HG03575 (cell line): ENCODE measurements around the gene PTPRN.
"Not testable (repeated sequence)": the region's sequence is repeated elsewhere in the genome, so short reads cannot be mapped to it uniquely, and the experiment has no call there.

ENCODE experiments used
- ATAC-seq: cut with Tn5 transposase; IDR thresholded peaks from one replicate; pipeline ENCODE4 v1.9.1; 2021; ENCODE audit not compliant: unreplicated experiment, insufficient number of reproducible peaks, low FRiP score; ENCODE audit errors: extremely low read depth

The PTPRN gene

DNA sequence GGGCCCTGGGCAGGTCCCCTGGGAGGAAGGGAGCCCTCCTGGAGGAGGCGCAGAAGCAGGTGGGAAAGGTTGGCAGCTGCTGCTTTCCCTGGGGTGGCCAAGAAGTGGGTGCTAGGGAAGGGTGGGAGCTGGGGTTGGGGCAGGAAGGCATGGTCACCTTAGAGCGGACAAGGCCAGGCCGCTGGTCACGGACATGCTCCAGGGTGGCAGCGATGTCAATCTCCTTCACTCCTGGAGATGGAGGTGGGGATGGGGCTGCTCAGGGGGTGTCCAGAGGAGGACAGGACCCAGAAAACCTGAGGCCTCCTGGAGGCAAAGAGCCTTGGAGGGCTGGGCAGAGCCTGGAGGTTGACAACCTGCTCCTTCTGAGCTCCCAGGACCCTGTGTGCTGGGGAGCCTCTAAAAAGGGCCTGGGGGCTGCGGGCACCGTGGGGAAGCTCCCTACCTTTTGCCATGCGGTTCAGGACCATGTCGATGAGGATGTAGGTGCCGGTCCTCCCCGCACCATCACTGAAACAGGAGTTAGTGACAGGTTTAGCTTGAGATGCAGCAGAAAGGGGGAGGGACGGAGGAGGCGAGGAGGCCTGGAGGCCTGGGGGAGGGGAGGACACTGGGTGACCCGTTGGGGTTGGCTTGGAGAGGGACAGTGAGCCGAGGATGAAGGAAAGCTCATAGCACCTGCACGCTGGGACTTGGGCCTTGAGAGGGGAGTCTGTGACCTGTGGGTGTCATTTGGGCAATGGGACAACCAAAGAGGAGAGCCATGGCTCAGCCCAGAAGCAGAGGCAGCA, 18.6 kb downstream of the PTPRN start:
- no peak for ATAC-seq

DNA sequence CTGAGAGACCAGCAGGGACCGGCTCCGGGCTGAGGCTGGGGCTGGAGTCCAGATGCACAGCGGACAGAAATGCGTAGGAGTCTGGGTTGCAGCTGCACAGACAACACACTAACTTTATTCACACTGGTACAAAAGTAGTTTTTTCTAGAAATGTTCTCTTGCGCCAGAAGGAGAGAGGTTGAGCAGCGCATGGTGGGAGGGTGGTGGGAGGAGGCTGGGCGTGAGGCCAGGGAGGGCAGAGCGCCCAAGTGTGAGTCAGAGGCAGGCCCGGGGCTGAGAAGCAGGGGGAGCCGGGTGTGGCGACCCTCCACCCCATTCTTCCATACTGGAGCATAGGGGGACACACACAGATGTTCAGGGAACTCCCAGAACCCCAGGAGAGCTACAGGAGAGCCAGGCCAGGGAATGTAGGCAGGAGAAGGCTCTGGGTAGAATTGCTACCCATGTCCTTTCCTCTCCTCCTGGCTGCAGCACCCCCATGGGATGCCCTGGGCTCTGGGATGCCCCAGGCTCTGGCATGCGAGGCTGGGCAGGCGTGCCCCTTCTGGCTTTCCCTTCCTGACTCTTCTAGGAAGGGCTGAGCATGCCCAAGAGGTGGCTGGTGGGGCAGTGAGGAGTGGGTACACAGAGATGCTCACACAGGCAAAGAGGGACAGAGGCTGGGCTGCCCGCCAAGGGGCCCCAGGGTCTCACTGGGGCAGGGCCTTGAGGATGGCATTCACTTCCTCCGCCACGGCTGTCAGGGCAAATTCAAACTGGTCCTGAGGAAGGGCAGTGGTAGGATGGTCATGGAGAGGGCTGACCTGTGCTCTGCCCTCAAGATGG, 19.5 kb downstream of the PTPRN start:
- ATAC-seq = no peak

DNA sequence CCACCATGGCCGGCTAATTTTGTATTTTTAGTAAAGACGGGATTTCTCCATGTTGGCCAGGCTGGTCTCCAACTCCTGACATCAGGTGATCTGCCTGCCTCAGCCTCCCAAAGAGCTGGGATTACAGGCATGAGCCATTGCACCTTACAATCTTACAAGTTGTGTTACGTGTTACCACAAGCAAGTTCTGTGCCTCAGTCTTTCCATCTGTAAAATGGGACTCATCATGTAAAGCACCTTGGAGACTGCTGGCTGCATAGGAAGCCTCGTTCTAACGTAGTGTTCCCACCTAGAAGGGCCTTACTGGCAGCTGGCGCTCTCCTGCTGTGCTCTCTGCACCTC, 20.0 kb downstream of the PTPRN start:
- ATAC-seq = no peak

DNA sequence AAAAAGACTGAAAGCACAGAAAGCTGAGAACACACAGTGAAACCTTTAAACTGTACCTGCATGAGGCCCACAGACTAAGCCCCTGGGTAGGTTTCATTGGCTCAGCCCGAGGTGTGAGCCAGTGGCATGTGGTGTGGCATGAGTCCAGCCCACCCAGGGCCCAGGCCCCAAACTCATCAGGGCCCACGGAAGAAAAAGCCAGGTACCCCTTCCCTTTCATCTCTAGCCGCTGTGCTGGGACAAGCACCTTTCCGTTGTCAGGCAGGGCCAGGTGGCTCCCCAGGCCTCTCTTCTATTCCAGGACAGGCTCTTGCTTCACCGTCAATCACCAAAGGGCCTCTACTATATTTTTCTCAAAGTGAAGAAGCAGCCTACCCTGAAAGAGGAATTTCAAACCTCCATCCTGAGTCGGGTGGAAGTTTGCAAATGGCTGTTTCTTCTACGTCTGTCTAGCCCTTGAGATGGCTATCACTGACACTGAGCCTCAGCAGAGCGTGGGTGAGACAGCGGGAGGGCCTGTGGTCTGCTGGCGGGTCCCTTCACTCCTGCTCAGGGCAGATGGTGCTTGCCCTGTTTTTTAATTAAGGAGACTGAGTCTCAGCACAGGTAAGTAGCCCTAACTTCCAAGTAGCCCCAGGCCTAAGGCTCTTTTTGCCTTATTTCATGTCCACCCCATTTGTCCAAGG, 21.5 kb downstream of the PTPRN start:
- ATAC-seq = no peak

DNA sequence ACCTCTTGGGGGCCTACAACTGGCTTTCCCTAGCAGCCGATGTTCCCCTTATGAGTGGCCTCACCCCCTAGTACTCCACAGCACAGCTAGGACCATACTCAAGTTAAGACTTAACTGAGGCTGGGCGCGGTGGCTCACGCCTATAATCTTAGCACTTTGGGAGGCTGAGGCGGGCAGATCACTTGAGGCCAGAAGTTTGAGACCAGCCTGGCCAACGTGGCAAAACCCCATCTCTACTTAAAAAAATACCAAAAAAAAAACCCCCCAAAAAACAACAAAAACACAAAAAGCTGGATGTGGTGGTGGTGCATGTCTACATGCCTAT, 22.1 kb downstream of the PTPRN start:
- not testable (repeated sequence) for ATAC-seq

DNA sequence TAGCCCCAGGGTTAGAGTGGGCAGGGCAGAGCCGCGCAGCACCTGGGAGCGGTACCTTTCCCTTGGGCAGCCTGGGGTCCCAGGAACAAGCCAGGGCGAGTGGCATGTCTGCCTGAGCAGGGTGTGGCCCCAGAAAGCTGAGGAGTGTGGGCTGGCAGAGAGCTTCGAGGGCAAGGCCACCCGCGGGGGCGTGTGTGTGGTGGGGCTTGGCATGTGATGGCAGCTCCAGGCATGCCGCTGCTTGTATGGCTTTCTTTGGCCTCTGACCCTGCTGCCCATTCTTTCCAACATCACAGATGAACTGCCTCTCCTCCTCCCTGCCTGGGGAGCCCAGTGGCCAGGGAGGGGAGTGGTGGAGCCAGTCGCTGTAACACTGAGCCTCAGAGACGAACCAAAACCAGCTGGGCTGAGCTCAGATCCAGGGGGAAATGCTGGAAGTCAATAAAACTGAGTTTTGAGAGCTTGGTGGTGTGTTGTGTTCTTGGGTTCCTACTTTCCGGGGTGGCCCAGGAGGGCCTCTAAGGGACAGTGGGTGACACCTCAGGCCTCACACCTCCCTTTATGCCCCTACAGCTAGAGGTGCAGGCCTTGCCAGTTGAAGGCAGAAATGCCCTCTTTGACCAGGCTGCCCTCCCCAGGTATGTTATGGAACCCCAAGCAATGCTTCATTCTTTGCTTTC, 22.6 kb downstream of the PTPRN start:
- no peak for ATAC-seq

DNA sequence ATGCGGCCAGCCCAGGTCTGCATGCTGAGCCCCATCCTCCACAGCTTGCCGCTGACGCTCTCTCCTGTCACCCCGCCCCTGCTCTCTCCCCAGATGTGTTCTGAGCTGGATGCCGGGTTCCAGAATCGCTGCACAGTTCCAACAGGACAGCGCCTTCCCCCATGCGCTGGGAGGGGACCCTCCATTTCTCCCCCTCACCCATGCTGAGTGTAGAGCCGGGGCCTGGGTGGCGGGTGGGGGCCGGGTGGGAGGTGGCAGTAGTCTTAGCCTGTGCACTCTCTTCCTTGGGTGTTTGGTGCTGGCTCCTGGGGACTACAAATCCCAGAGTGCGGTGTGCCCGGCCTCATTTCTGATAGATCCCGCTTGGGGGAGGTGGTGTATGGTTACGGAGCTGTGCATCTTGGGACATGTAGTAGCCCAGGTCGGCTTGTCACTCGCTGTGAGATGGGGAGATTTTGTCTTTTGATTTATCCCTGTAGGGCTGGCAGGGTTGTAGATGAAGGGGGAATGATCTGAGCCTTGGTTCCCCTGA, 23.2 kb downstream of the PTPRN start:
- ATAC-seq = no peak

DNA sequence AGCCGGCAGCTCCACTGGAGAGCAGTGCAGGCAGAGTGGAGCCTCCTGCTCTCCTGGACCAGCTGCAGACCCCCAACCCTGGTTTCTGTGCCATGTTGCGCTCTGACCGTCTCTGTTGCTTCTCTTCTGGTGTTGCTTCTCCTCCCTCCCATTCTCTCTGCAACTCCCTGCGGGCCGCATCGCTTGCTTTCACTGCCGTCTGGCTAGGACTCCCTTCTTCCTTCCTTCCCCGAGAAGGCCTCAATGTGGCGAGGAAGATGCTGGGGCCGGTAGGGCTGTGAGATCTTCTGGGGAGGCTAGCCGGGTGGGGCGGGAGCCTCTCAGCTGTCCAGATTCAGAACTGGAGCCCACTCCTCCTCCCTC, 23.8 kb downstream of the PTPRN start:
- no peak for ATAC-seq

DNA sequence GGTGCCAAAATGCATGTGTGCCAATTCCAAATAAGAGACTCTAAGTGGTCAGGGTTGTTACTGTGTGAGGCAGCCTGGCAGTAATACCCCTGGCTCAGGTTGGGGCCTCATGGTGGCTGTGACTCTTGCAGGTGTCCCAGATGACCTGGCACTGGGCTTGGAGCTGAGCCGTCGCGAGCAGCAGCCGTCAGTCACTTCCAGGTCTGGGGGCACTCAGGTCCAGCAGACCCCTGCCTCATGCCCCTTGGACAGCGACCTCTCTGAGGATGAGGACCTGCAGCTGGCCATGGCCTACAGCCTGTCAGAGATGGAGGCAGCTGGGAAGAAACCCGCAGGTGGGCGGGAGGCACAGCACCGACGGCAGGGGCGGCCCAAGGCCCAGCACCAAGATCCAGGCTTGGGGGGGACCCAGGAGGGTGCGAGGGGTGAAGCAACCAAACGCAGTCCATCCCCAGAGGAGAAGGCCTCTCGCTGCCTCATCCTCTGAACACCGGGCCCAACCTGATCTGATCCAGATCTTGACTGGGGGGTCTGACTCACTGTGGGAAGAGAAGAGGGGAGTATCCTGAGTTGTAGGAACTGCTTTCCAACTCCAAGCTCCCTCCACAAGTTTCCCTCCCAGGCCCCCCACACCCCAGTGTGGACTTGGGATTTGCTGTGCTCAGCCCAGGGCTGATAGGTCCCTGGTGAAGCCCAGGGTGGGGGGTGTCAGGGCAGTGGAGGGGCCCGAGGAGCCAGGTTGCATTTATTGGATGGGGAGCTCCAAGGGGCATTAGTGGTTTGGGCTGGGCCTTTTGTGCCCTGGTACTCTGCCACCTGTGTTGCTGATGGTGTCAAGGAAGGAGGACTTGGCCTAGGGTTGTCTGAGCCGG, 24.5 kb downstream of the PTPRN start:
- ATAC-seq = no peak

DNA sequence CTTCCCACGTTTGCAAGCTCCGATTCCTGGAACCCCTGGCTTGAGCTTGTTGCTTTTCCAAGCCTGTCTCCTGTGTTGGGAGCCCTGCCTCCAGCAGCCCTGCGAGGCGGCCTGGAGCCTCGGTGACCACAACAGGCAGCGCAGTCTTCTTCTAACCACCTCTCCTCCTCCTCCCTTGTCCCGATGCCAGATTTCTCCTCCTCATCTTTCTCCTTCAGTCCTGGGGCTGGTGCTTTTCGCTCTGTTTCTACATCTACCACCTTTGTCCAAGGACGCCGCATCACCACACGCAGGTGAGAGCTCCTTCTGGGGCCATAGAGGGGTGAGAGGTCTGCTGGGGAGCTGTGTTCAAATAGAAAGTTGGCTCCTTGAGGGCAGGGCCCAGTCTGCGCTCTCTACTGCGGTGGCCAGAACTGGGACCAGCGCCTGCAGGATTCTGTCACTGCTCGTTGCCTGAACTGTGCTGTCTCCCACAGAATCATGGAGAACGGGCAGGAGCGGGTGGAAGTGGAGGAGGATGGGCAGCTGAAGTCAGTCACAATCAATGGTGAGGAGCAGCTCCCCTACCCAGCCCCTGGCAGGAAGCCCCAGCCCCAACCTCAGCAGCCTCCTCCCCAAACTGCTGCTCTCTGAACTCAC, 26.1 kb downstream of the PTPRN start:
- ATAC-seq = no peak

DNA sequence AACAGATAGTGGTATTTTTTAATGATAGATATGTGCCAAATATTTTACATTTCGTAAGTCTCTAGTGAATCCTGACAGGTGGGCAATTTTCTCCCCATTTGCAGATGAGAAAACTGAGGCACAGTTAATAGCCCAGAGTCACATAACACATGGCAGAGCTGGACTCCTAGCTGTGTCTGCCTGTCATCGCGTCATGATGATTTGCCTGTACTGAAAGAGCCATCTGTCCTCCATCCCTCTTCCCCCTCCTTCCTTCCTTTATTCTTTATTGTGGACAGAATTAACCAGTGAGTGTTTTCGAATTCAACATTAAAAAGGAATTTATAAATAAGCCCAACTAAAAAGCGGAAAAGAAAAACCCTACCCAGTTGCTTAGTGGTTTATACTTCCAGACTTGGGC, 26.8 kb downstream of the PTPRN start:
- no peak for ATAC-seq

DNA sequence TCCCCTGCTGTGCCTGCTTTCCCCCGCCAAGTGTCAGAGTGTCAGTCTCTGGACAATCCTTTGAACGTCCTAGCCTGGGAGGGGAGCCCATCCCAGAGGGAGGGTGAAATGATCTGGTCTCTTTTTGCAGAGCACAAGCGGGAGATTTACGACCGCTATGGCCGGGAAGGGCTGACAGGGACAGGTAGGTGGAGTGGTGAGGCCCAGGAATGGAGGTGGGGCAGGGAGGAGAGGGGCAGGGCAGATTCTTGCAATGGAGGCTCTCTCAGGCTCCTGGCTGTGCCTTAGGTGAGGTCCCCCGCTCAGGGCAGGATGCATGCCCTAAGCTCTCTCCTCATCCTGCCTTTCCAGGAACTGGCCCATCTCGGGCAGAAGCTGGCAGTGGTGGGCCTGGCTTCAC, 27.6 kb downstream of the PTPRN start:
- ATAC-seq = no peak

DNA sequence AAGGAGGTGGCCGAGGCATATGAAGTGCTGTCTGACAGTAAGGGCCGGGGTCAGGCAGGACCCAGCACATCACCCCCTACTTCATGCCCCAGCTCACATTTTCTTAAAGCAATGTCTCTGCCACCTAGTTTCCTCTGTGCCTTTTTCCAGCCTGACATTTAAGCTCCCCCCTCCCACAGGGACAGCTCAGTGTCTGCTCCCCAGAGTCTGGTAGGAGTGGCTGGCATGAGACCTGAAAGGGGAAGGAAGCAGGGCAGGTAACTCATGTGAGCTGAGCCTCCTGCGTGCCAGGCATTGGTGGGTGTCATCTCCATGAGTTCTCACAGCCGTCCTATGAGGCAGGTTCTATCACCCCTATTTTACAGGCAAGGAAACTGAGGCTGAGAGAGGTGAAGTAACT, 28.6 kb downstream of the PTPRN start:
- no peak for ATAC-seq

DNA sequence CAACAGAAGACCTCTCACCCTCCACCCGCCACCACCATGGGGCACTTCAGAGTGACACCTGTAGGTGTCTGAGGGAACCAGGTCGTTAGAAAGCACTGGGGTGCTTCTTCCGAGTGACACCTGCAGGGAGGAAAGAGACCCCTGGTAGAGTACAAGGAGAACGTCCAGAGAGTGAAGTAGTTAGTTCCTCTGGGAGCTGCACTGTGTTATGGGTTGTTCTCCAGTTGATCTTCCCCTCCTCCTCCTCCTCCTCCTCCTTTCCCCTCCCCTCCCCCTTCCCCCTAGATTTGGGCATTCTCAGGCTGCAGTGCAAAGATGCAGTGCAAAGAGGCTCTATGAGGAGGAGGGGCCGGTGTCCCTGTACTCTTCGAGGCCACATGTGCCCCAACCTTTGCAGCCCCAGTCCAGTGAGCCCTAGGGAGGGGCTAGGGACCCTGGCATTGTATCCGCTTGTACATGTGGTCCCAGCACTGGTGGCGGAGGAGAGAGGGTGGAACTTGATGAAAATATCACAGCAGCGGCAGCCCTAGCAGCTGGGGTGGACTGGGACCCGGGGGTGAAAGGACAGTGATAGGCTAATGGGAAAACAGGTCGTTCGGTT, 29.2 kb downstream of the PTPRN start:
- ATAC-seq = no peak

DNA sequence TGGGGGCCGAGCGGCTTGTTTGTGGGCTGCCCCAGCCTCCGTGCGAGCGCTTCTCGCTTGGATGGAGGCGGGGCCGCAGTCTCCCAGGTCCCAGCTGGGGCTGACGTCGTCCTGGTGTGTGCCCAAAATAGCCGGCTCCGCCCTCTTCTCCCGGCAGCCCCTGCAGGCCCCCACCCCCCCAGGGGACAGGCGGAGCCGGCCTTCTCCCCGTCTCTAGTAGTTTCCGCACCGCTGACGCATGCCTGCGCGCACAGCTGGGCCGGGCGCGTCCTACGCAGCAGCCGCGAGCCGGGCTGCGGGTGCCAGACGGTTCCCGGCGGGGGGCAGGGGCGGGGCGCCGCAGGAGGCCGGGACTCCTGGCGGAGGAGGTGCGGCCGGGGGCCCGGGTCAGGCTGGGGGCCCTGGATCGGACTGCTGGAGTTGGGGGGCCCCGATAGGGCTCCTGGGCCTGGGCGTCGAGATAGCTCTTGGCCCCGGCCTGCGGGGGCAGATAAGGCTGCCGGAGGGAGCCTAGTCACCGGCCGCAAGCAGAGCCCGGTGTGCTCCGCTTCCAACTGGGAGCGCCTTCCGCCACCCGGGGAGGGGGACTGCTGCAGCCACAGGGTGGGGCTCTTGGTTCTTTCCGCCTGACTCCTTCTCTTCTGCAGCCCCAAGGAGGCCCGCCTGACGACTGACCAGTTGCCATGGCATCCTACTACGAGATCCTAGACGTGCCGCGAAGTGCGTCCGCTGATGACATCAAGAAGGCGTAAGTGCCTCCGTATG, 29.9 kb downstream of the PTPRN start, which contains the start of gene DNAJB2:
TSS of gene DNAJB2 (plus strand) at position 216 of the 765 bp plus-strand sequence. CDS start at position 684, 468 bp downstream.
- peak; percentile 77 for ATAC-seq

DNA sequence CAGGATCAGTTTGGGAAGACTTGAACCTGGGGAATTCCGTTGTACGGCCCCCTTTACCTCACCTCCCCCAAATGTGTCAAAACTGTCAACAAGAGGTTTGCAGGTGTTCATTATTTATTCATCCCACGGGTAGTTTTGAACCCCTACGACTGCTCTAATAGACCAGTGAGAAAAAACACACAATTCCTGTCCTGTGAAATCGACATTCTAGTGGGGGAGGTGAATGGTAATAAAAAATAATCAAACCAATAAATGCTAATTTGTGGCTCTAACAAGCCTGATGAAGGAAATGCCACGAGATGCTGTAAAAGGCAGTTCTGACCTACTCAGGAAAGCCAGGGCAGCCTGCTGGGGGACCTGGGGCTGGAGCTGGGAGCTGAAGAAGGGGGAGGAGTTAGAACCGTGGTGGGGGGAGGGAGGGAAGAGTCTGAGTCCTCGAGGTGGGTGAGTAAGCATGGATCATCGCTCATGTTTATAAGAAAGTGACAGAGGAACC, 30.5 kb downstream of the PTPRN start:
- no peak for ATAC-seq
